HepG2 (cell line): ENCODE results near the gene SHBG. TPM values are rescaled to one million over a fixed set of nuclear protein-coding genes. Genes with fewer than 3 reads are reported as not detected.

Source experiments
- BRF2 ChIP-seq: sonication (generic); formaldehyde crosslinking; IDR thresholded peaks from 2 replicates; pipeline ENCODE4 v1.8.1; 2022; ENCODE audit warnings: mild to moderate bottlenecking, missing genetic modification reagents
- CCAR2 ChIP-seq: fragments of 200-400 bp; formaldehyde crosslinking; optimal IDR thresholded peaks from 2 replicates; pipeline ENCODE3; 2018; ENCODE audit warnings: low read depth, mild to moderate bottlenecking, low read length, moderate library complexity
- ETV6 ChIP-seq: sonication (generic); formaldehyde crosslinking; conservative IDR thresholded peaks from 2 replicates; pipeline ENCODE4 v1.4.0; 2020; ENCODE audit warnings: missing genetic modification reagents
- KAT7 ChIP-seq: IDR thresholded peaks from 2 replicates; pipeline ENCODE4 v1.6.1; 2018; ENCODE audit warnings: borderline replicate concordance, missing compliant biosample characterization
- LRRFIP1 ChIP-seq: sonication (generic); formaldehyde crosslinking; conservative IDR thresholded peaks from 2 replicates; pipeline ENCODE4 v1.4.0; 2020; ENCODE audit warnings: missing genetic modification reagents
- MAFG ChIP-seq: sonication (generic); formaldehyde crosslinking; IDR thresholded peaks from 2 replicates; pipeline ENCODE4 v1.5.1; 2020; ENCODE audit warnings: mild to moderate bottlenecking, missing genetic modification reagents
- MAFK ChIP-seq, 2 experiments: IDR thresholded peaks in 1 of 2; conservative IDR thresholded peaks in 1 of 2; 2 replicates each; pipeline ENCODE4 v1.6.1; 2011; ENCODE audit warnings: improper control_type of control experiment in 2 of 2, low read length in 2 of 2
- MATR3 ChIP-seq: sonication (generic); formaldehyde crosslinking; IDR thresholded peaks from 2 replicates; pipeline ENCODE4 v1.4.0; 2020; ENCODE audit warnings: missing genetic modification reagents
- MIXL1 ChIP-seq: IDR thresholded peaks from 2 replicates; pipeline ENCODE4 v1.6.1; 2016
- NFYC ChIP-seq: IDR thresholded peaks from 2 replicates; pipeline ENCODE4 v1.6.1; 2016; ENCODE audit warnings: missing genetic modification reagents, missing compliant biosample characterization
- RBM22 ChIP-seq: fragments of 200-400 bp; formaldehyde crosslinking; optimal IDR thresholded peaks from 2 replicates; pipeline ENCODE3; 2017; ENCODE audit warnings: mild to moderate bottlenecking, low read length, moderate library complexity
- SETDB1 ChIP-seq: sonication (generic); formaldehyde crosslinking; IDR thresholded peaks from 2 replicates; pipeline ENCODE4 v1.5.1; 2020; ENCODE audit warnings: missing genetic modification reagents, mild to moderate bottlenecking, borderline replicate concordance
- SMARCC2 ChIP-seq: fragments of 450-650 bp; IDR thresholded peaks from 2 replicates; pipeline ENCODE4 v1.6.1; 2017; ENCODE audit warnings: antibody characterized with exemption, mild to moderate bottlenecking
- SRY ChIP-seq: sonication (generic); formaldehyde crosslinking; IDR thresholded peaks from 2 replicates; pipeline ENCODE4 v1.8.0; 2022; ENCODE audit warnings: mild to moderate bottlenecking, missing genetic modification reagents
- THAP11 ChIP-seq: IDR thresholded peaks from 2 replicates; pipeline ENCODE4 v1.6.1; 2016; ENCODE audit warnings: missing biosample characterization, missing genetic modification reagents
- THAP9 ChIP-seq: sonication (generic); formaldehyde crosslinking; IDR thresholded peaks from 2 replicates; pipeline ENCODE4; 2020; ENCODE audit warnings: missing genetic modification reagents, mild to moderate bottlenecking, borderline replicate concordance
- ZNF10 ChIP-seq: sonication (generic); formaldehyde crosslinking; IDR thresholded peaks from 2 replicates; pipeline ENCODE4 v1.4.0; 2020; ENCODE audit warnings: mild to moderate bottlenecking, low read depth, missing genetic modification reagents, borderline replicate concordance
- ZNF235 ChIP-seq: sonication (generic); formaldehyde crosslinking; IDR thresholded peaks from 2 replicates; pipeline ENCODE4 v1.8.1; 2023; ENCODE audit warnings: mild to moderate bottlenecking, missing genetic modification reagents, borderline replicate concordance
- ZNF550 ChIP-seq: sonication (generic); formaldehyde crosslinking; IDR thresholded peaks from 2 replicates; pipeline ENCODE4 v1.4.0; 2020; ENCODE audit warnings: mild to moderate bottlenecking, missing genetic modification reagents, borderline replicate concordance
- ZNF558 ChIP-seq: sonication (generic); formaldehyde crosslinking; IDR thresholded peaks from 2 replicates; pipeline ENCODE4 v1.9.0; 2022; ENCODE audit warnings: mild to moderate bottlenecking, missing genetic modification reagents, borderline replicate concordance
- polyA plus RNA-seq, 8 experiments: library from polyadenylated mRNA; depleted of rRNA in 3 of 8; stranded (reverse) in 7 of 8; unstranded in 1 of 8; fragments of >200 nt; fragmentation: Illumina TruSeq in 4 of 8; extraction: Trizol in 4 of 8; gene quantifications; 2 replicates each; pipeline versions ENCODE4 v1.2.1 to v1.2.3, GENCODE V29; 2011 to 2016; ENCODE audit warnings: low read depth in 4 of 8, missing spikeins in 1 of 8, mixed read lengths in 1 of 8; ENCODE audit not compliant: insufficient read depth in 1 of 8
- total RNA-seq, 5 experiments: library from RNA; depleted of rRNA; stranded (reverse); fragments of >200 nt; fragmentation: Illumina TruSeq; extraction: Trizol; gene quantifications; 2 replicates each; pipeline ENCODE4 v1.2.3, GENCODE V29; 2016; ENCODE audit warnings: low read depth in 1 of 5
- TF ChIP-seq, protein P1 (sequence below): sonication (generic); formaldehyde crosslinking; IDR thresholded peaks from 2 replicates; pipeline ENCODE4 v1.4.0; 2020; ENCODE audit warnings: missing genetic modification reagents, borderline replicate concordance

SHBG gene
- total and polyA plus RNA-seq, 2 of the 13 experiments (the other 11 are each of a cell fraction or from before 2014, with no cell fraction given), result 4.0 to 6.1 TPM

DNA sequence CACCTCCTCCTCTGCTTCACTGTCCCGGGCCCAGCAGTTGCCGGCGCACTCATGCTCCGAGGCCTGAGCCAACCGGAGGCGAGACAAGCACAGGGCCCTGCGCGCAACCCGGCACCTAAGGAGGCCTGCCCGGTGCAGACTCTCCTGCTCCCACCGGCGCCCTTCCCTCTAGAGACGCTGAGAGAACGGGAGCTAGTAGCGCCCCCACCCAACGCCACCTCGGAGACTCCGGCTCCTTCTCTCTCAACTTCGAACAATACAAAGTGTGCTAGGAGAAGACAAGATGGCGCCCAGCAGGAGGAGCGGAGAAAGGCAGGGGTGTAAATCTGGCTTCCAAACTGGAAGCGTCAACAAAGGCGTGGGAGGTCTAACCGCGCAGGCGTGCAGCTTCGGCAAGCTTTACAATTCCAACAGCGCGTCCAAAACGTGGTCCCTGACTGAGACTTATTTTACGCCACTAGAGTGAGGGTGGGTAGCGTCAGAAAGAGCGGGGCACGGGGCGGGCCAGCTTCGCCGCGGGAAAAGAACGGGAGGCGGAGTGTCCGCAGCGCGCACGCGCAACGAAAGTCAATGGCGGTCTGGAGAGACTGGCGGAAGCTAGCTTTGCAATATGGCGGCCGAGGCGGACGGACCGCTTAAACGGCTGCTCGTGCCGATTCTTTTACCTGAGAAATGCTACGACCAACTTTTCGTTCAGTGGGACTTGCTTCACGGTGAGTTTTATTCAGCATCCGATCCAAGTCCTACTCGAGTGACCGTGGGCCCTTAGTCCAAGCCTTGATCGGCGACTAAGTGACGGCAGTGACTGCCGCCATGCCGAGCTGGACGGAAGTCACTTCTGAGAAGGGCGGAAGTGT lies 46.5 kb upstream of the SHBG start, which contains the start of gene MPDU1 (continued):
- TF ChIP-seq LRRFIP1 (CRISPR knock-in tag) (no peak), SMARCC2 (no peak), SETDB1 (CRISPR knock-in tag) (no peak), MIXL1 (CRISPR knock-in tag) (peak; percentile 30), SRY (CRISPR knock-in tag) (no peak), ZNF10 (CRISPR knock-in tag) (no peak), ZNF235 (CRISPR knock-in tag) (no peak), BRF2 (CRISPR knock-in tag) (peak; percentile 87; the same call in 1 of the 2 replicates), MAFG (CRISPR knock-in tag) (no peak), MATR3 (CRISPR knock-in tag) (no peak), THAP11 (CRISPR knock-in tag) (peak; percentile 90), ZNF558 (CRISPR knock-in tag) (no peak), THAP9 (CRISPR knock-in tag) (peak; percentile 99), CCAR2 (no peak), ZNF550 (CRISPR knock-in tag) (no peak), ETV6 (CRISPR knock-in tag) (peak; percentile 54), MAFK (conservative IDR thresholded peaks at IDR 0.05 in 1 of 2, IDR thresholded peaks at IDR 0.05 in 1 of 2; ENCODE audit: low read length in 2 of 2) (no peak), KAT7 (CRISPR knock-in tag) (peak; percentile 53; the same call in 1 of the 2 replicates), NFYC (CRISPR knock-in tag) (peak; percentile 43), RBM22 (no peak)
- TF ChIP-seq, protein P1, sequence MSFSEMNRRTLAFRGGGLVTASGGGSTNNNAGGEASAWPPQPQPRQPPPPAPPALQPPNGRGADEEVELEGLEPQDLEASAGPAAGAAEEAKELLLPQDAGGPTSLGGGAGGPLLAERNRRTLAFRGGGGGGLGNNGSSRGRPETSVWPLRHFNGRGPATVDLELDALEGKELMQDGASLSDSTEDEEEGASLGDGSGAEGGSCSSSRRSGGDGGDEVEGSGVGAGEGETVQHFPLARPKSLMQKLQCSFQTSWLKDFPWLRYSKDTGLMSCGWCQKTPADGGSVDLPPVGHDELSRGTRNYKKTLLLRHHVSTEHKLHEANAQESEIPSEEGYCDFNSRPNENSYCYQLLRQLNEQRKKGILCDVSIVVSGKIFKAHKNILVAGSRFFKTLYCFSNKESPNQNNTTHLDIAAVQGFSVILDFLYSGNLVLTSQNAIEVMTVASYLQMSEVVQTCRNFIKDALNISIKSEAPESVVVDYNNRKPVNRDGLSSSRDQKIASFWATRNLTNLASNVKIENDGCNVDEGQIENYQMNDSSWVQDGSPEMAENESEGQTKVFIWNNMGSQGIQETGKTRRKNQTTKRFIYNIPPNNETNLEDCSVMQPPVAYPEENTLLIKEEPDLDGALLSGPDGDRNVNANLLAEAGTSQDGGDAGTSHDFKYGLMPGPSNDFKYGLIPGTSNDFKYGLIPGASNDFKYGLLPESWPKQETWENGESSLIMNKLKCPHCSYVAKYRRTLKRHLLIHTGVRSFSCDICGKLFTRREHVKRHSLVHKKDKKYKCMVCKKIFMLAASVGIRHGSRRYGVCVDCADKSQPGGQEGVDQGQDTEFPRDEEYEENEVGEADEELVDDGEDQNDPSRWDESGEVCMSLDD (CRISPR knock-in tag), result no peak
